SU-DHL-6 (cell line): Measurements from ENCODE around the gene STMN1.

Source experiments
- CTCF ChIP-seq: fragments of 200-600 bp; sonication (generic); IDR thresholded peaks from one replicate; pipeline ENCODE4 v1.5.1; 2017; ENCODE audit warnings: antibody characterized with exemption, mild to moderate bottlenecking, low read length, moderate library complexity; ENCODE audit not compliant: insufficient read depth, poor library complexity, severe bottlenecking
- EZH2phosphoT487 ChIP-seq: fragments of 200-600 bp; sonication (generic), shearing (Covaris generic); conservative IDR thresholded peaks from 2 replicates; pipeline ENCODE4 v1.6.1; 2018; ENCODE audit warnings: mild to moderate bottlenecking, antibody characterized with exemption, low read length, moderate library complexity, mixed read lengths

- TF ChIP-seq CTCF (peak; percentile 91), EZH2phosphoT487 (no peak)
Measured at GRCh38 chr1:25895365-25895990, 10.7 kb downstream of the STMN1 start.
